Smooth muscle cell (in vitro differentiated cells): ENCODE results near the gene VEGFB. TPM values are rescaled to one million over a fixed set of nuclear protein-coding genes. Genes with fewer than 3 reads are reported as not detected.

ENCODE experiments used
- DNase-seq: peaks from one replicate; lab custom pipeline; 2025; ENCODE audit not compliant: unreplicated experiment; lab: John Stamatoyannopoulos, UW
- H2AFZ ChIP-seq: fragments of 200-600 bp; sonication (generic); 2 replicates; pipeline ENCODE4 v1.6.0; 2016; ENCODE audit warnings: antibody characterized with exemption, low read depth, mild to moderate bottlenecking
- H3F3A ChIP-seq: fragments of 200-600 bp; sonication (generic); 2 replicates; pipeline ENCODE4 v1.6.0; 2017; ENCODE audit warnings: antibody characterized with exemption, low read depth
- H3K27ac ChIP-seq: fragments of 200-600 bp; sonication (generic); 2 replicates; pipeline ENCODE4 v1.5.1; 2016; ENCODE audit warnings: low read depth, mild to moderate bottlenecking
- H3K27me3 ChIP-seq: fragments of 200-600 bp; sonication (generic); 2 replicates; pipeline ENCODE4 v1.6.1; 2016; ENCODE audit warnings: low read depth, mild to moderate bottlenecking
- H3K36me3 ChIP-seq: fragments of 200-600 bp; sonication (generic); 2 replicates; pipeline ENCODE4 v1.5.1; 2016; ENCODE audit warnings: low read depth
- H3K4me1 ChIP-seq: fragments of 200-600 bp; sonication (generic); 2 replicates; pipeline ENCODE4 v1.5.1; 2016; ENCODE audit warnings: low read depth
- H3K4me2 ChIP-seq: fragments of 200-600 bp; sonication (generic); 2 replicates; pipeline ENCODE4 v1.6.0; 2016; ENCODE audit warnings: mild to moderate bottlenecking
- H3K4me3 ChIP-seq: fragments of 200-600 bp; sonication (generic); 2 replicates; pipeline ENCODE4 v1.5.1; 2016; ENCODE audit warnings: mild to moderate bottlenecking
- H3K79me2 ChIP-seq: fragments of 200-600 bp; sonication (generic); 2 replicates; pipeline ENCODE4 v1.6.0; 2016; ENCODE audit warnings: low read depth, mild to moderate bottlenecking
- H3K9ac ChIP-seq: fragments of 200-600 bp; sonication (generic); 2 replicates; pipeline ENCODE4 v1.6.0; 2016; ENCODE audit warnings: low read depth
- H3K9me3 ChIP-seq: fragments of 200-600 bp; sonication (generic); replicated peaks from 2 replicates; pipeline ENCODE4 v1.5.1; 2016; ENCODE audit warnings: low read depth
- H4K20me1 ChIP-seq: fragments of 200-600 bp; sonication (generic); 2 replicates; pipeline ENCODE4 v1.6.0; 2016; ENCODE audit warnings: low read depth
- CTCF ChIP-seq: fragments of 200-600 bp; sonication (generic); IDR thresholded peaks from 2 replicates; pipeline ENCODE4 v1.5.1; 2017; ENCODE audit warnings: borderline replicate concordance, mild to moderate bottlenecking, antibody characterized with exemption; ENCODE audit not compliant: insufficient read depth, poor library complexity, severe bottlenecking
- whole genome bisulfite sequencing: methylation state at CpG from one replicate; pipeline ENCODE4 v1.1.7; 2016; ENCODE audit warnings: low lambda C conversion rate; 5-methylcytosine and 5-hydroxymethylcytosine counted together
- polyA plus RNA-seq: library from polyadenylated mRNA; unstranded; fragments of >200 nt; fragmentation: Nextera tagmentation; extraction: Ambion mirVana; gene quantifications from 2 replicates; pipeline ENCODE4 v1.2.1, GENCODE V29; 2016
- total RNA-seq: library from RNA; depleted of rRNA; stranded (reverse); fragments of >200 nt; gene quantifications from 2 replicates; pipeline ENCODE4 v1.2.3, GENCODE V29; 2014

The VEGFB gene
- total and polyA plus RNA-seq, 2 experiments from 2014 or later: 27.9 to 96.5 TPM

DNA sequence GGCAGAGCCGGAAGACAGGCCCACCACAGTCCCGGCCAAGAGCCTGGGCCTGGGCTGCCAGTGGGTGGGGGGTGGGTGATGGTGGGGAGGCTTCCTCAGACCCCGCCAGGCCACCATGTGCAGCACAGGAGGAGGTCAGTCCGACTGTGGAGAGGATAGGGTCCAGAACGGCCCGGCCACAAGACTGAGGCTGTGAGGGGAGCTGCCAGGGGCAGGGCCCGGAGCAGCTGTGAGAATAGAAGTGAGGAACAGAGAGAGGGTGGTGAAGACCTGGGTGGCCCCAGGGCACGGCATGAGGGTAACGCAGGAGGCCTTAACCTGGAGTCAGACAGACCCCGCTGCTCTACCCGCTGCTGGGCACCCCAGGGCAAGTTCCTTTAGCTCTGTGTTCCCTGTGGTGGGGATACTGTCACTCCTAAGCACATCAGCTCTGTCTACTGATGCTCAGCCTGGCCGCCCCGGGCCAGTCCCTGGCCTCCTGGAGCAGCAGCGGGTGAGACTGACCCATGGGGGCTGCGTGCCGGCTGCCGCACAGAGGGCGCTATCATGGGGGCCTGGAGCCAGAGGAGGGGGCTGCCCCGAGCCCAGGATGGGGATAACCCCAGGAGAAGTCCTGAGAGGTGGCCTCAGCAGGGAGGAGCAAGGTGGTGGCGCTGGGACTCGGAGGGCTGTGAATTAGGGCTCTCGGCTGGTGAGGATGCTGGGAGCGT is 26.1 kb upstream of the VEGFB start:
- H3K27me3 ChIP-seq: no peaks in the 10 kb centered on the region
- DNase-seq: no peak
- H3K36me3 ChIP-seq: peaks cover 3% of the 10 kb centered on the region
- H2AFZ ChIP-seq: no peak overlapping the region
- TF ChIP-seq CTCF: no peak
- no peaks in the 10 kb centered on the region for H3K9me3 ChIP-seq
- H3K4me2 ChIP-seq: peak overlapping the region; percentile 15
- H3K9ac ChIP-seq: peak overlapping the region; percentile 49
- WGBS: 93% methylated on average over 23 of the region's 23 CpGs
- no peak overlapping the region for H3K4me3 ChIP-seq
- no peaks in the 10 kb centered on the region for H3K79me2 ChIP-seq
- H3K27ac ChIP-seq: peak overlapping the region; percentile 47
- no peaks in the 10 kb centered on the region for H3K4me1 ChIP-seq
- H3F3A ChIP-seq: no peaks in the 10 kb centered on the region
- no peaks in the 10 kb centered on the region for H4K20me1 ChIP-seq

GRCh38 chr11:64208796-64209562 is 25.4 kb upstream of the VEGFB start:
- H3K9ac ChIP-seq: no peak overlapping the region
- H3F3A ChIP-seq: no peaks in the 10 kb centered on the region
- H3K36me3 ChIP-seq: no peaks in the 10 kb centered on the region
- no peaks in the 10 kb centered on the region for H3K4me1 ChIP-seq
- WGBS: 91% methylated on average over 14 of the region's 18 CpGs
- no peaks in the 10 kb centered on the region for H3K27me3 ChIP-seq
- no peak for DNase-seq
- no peaks in the 10 kb centered on the region for H4K20me1 ChIP-seq
- H2AFZ ChIP-seq: no peak overlapping the region
- H3K4me2 ChIP-seq: no peak overlapping the region
- no peaks in the 10 kb centered on the region for H3K9me3 ChIP-seq
- H3K27ac ChIP-seq: no peak overlapping the region
- TF ChIP-seq CTCF: no peak
- no peaks in the 10 kb centered on the region for H3K79me2 ChIP-seq
- H3K4me3 ChIP-seq: no peak overlapping the region

GRCh38 chr11:64209563-64209843 is 24.9 kb upstream of the VEGFB start:
- Histone ChIP-seq H2AFZ (no peak overlapping the region), H3K4me3 (no peak overlapping the region), H3K9ac (no peak overlapping the region), H3K4me2 (no peak overlapping the region), H3K79me2 (no peaks in the 10 kb centered on the region), H4K20me1 (no peaks in the 10 kb centered on the region), H3K9me3 (no peaks in the 10 kb centered on the region), H3K4me1 (no peaks in the 10 kb centered on the region), H3K36me3 (no peaks in the 10 kb centered on the region), H3K27me3 (no peaks in the 10 kb centered on the region), H3K27ac (no peak overlapping the region), H3F3A (no peaks in the 10 kb centered on the region)
- TF ChIP-seq CTCF: no peak
- WGBS: 100% methylated on average over 8 of the region's 8 CpGs
- no peak for DNase-seq
